ENCODE data around the gene NXPH3. TPM values are rescaled to one million over a fixed set of nuclear protein-coding genes. Genes with fewer than 3 reads are reported as not detected.

The NXPH3 gene
- total and polyA plus RNA-seq, 9 of the 15 experiments (the other 6 are each of a cell fraction or from before 2014, with no cell fraction given): 0.04 to 0.27 (median 0.07) TPM; not detected in 2

DNA sequence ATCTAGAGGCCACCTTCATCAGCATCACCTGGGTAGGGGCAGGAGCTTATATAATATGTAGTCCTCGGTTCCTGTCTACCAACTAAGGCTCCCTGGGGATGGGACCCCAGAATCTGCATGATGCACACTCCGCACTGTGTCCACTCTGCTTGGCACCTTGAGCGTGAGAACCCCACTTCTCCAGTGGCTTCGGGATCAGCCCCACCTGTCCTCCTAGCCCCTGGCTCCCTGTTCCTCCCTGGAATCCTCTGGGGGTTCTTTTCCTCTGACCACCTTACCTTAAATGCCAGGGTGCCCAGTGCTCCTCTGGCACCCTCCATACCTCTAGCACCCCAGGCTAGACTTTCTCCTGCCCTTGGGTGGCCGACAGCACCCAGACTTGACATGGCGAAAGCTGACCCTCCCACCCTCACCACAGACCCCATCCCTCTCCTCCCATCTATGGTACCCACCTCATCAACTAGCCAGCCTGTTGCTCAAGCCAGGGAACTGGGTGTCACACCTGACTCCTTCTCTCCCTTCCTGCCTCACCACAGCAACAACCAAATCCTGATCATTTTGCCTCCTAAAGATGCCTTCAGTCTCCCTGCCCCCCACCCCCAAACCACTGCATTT lies 2.8 kb upstream of the NXPH3 start:
- BruUV-seq (replicated peaks): no TSS peak
- in situ Hi-C loops (cut with MboI) (loop anchor here (5.0 kb wide), 3 partner anchors 124 to 424 kb away; partner anchors contain the start of genes DLX3 and TAC4), intact Hi-C loops (cut with micrococcal nuclease) (no loop called here)
- TF ChIP-seq RBFOX2 (IDR thresholded peaks at IDR 0.05; ENCODE audit: low read depth, low read length) (no peak), ATF1 (CRISPR knock-in tag; IDR thresholded peaks at IDR 0.05) (no peak), ATF1 (tag; IDR thresholded peaks at IDR 0.05) (no peak), ZNF23 (CRISPR knock-in tag; IDR thresholded peaks at IDR 0.05) (no peak), CSDE1 (IDR thresholded peaks at IDR 0.05) (no peak), CAMTA2 (CRISPR knock-in tag; conservative IDR thresholded peaks at IDR 0.05) (no peak), ZFP30 (CRISPR knock-in tag; IDR thresholded peaks at IDR 0.05; ENCODE audit: borderline replicate concordance) (no peak), ZBTB17 (CRISPR knock-in tag; IDR thresholded peaks at IDR 0.05) (no peak), HOXB6 (CRISPR knock-in tag; IDR thresholded peaks at IDR 0.05; ENCODE audit: borderline replicate concordance) (no peak)
- TF ChIP-seq, protein P1, sequence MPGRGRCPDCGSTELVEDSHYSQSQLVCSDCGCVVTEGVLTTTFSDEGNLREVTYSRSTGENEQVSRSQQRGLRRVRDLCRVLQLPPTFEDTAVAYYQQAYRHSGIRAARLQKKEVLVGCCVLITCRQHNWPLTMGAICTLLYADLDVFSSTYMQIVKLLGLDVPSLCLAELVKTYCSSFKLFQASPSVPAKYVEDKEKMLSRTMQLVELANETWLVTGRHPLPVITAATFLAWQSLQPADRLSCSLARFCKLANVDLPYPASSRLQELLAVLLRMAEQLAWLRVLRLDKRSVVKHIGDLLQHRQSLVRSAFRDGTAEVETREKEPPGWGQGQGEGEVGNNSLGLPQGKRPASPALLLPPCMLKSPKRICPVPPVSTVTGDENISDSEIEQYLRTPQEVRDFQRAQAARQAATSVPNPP (IDR thresholded peaks at IDR 0.05; ENCODE audit: borderline replicate concordance, insufficient read depth, insufficient read length): no peak
- no peak overlapping the region; a peak in 1 of 4 replicates for H3K9ac ChIP-seq (ENCODE audit: insufficient read depth in 1 of 2, low read depth in 2 of 2, low read length in 2 of 2)
- H2AFZ ChIP-seq (ENCODE audit: low read depth, low read length): no peak overlapping the region
- CTCF ChIA-PET (ENCODE audit: low intra/inter-chr PET ratio): interaction anchor here (0.6 to 0.9 kb wide), 2 partner anchors 424 to 440 kb away, joined by 3 read pairs; no protein-coding TSS in a partner anchor
- H3K4me3 ChIP-seq: no peak overlapping the region
- no peak for FAIRE-seq
- no peak overlapping the region for H3K4me2 ChIP-seq (ENCODE audit: insufficient read depth, low read length)
- H3K27ac ChIP-seq (ENCODE audit: extremely low read depth, low read depth, low read length): no peak overlapping the region
- H3K36me3 ChIP-seq (ENCODE audit: control insufficient read depth, insufficient read depth, low read length): no peaks in the 10 kb centered on the region
- H3K79me2 ChIP-seq (ENCODE audit: control insufficient read depth, insufficient read depth, low read length): no peaks in the 10 kb centered on the region
- no peak for ATAC-seq
- no peaks in the 10 kb centered on the region for H3K9me1 ChIP-seq (ENCODE audit: control insufficient read depth, insufficient read depth, low read length)
- H3K27me3 ChIP-seq (ENCODE audit: control insufficient read depth in 2 of 2, insufficient read depth in 2 of 2, low read length in 2 of 2): peaks cover 12 to 31% of the 10 kb centered on the region in 2 experiments; a peak in 4 of 5 replicates
- no peaks in the 10 kb centered on the region for H3K9me3 ChIP-seq (replicated peaks; ENCODE audit: control insufficient read depth, insufficient read depth, low read depth, low read length)
- peaks cover 16% of the 10 kb centered on the region; the same call in 1 of the 2 replicates for H4K20me1 ChIP-seq (replicated peaks; ENCODE audit: control insufficient read depth, insufficient read depth, low read length)
- no peak for DNase-seq (ENCODE audit: extremely low read depth in 1 of 4, low spot score in 3 of 4)
- POLR2A ChIA-PET: interaction anchor here (0.5 to 1.1 kb wide), 4 partner anchors 31 to 130 kb away, joined by 3 to 4 read pairs (median 3); no protein-coding TSS in a partner anchor
- H3K4me1 ChIP-seq (replicated peaks in 1 of 2; ENCODE audit: control insufficient read depth in 2 of 2, insufficient read depth in 2 of 2, low read length in 2 of 2): peaks cover 8 to 49% of the 10 kb centered on the region in 2 experiments; a peak in 4 of 5 replicates
- WGBS (ENCODE audit: insufficient coverage, low coverage, missing lambda C conversion rate): 5% methylated on average over 6 of the region's 6 CpGs

Measured in K562 (cell line).